GM23338 (cell line): ENCODE data around the gene CLGN. TPM values are rescaled to one million over a fixed set of nuclear protein-coding genes. Genes with fewer than 3 reads are reported as not detected.

Experiments used
- ATAC-seq: fragments of 200-7000 bp; cut with Tn5 transposase; 3 replicates; pipeline ENCODE4 v1.9.1; 2020
- DNase-seq: peaks from one replicate; pipeline ENCODE4 v3.0.0-alpha.2; 2015; ENCODE audit warnings: low spot score
- H2AFZ ChIP-seq: fragments of 200-600 bp; sonication (generic); 2 replicates; pipeline ENCODE4 v1.8.0; 2016; ENCODE audit warnings: antibody characterized with exemption, mild to moderate bottlenecking, moderate library complexity
- H3F3A ChIP-seq: fragments of 200-600 bp; sonication (generic); replicated peaks from 2 replicates; pipeline ENCODE4 v1.8.0; 2017; ENCODE audit warnings: antibody characterized with exemption, mixed run types, low read depth
- H3K27ac ChIP-seq: fragments of 200-600 bp; sonication (generic); 2 replicates; pipeline ENCODE4 v1.6.1; 2016; ENCODE audit warnings: low read depth
- H3K27me3 ChIP-seq: fragments of 200-600 bp; sonication (generic); 2 replicates; pipeline ENCODE4 v1.8.0; 2016; ENCODE audit warnings: mild to moderate bottlenecking, mixed run types, moderate library complexity; ENCODE audit not compliant: insufficient read depth
- H3K36me3 ChIP-seq: fragments of 200-600 bp; sonication (generic); 2 replicates; pipeline ENCODE4 v1.8.0; 2016; ENCODE audit warnings: mild to moderate bottlenecking; ENCODE audit not compliant: insufficient read depth
- H3K4me1 ChIP-seq: fragments of 200-600 bp; sonication (generic); 2 replicates; pipeline ENCODE4 v1.8.0; 2016; ENCODE audit warnings: mild to moderate bottlenecking, moderate library complexity; ENCODE audit not compliant: insufficient read depth
- H3K4me2 ChIP-seq: fragments of 200-600 bp; sonication (generic); 2 replicates; pipeline ENCODE4 v1.7.1; 2017; ENCODE audit warnings: mixed run types
- H3K4me3 ChIP-seq: fragments of 200-600 bp; sonication (generic); 2 replicates; pipeline ENCODE4 v1.6.1; 2016; ENCODE audit warnings: mixed run types
- H3K79me2 ChIP-seq: fragments of 200-600 bp; sonication (generic); replicated peaks from 2 replicates; pipeline ENCODE4 v1.8.0; 2017; ENCODE audit warnings: mild to moderate bottlenecking; ENCODE audit not compliant: insufficient read depth
- H3K9me2 ChIP-seq: fragments of 200-600 bp; sonication (generic); 2 replicates; pipeline ENCODE4 v1.8.0; 2017; ENCODE audit not compliant: insufficient read depth
- H4K20me1 ChIP-seq: fragments of 200-600 bp; sonication (generic); replicated peaks from 2 replicates; pipeline ENCODE4 v1.8.0; 2017; ENCODE audit warnings: mild to moderate bottlenecking; ENCODE audit not compliant: insufficient read depth
- H3K27ac Mint-ChIP-seq: 2 replicates; pipeline ENCODE4 v1.8.0; 2020; ENCODE audit warnings: inconsistent platforms, mild to moderate bottlenecking, moderate library complexity, mixed read lengths
- H3K27me3 Mint-ChIP-seq: 3 replicates; pipeline ENCODE4 v1.8.0; 2022; ENCODE audit warnings: low read depth, mild to moderate bottlenecking, moderate library complexity, mixed read lengths, inconsistent platforms; ENCODE audit not compliant: insufficient read depth, poor library complexity
- H3K36me3 Mint-ChIP-seq: 3 replicates; pipeline ENCODE4 v1.8.0; 2021; ENCODE audit warnings: low read depth, mild to moderate bottlenecking, inconsistent platforms, moderate library complexity, mixed read lengths
- H3K4me1 Mint-ChIP-seq: 3 replicates; pipeline ENCODE4 v1.8.0; 2020; ENCODE audit warnings: mild to moderate bottlenecking, inconsistent platforms, mixed read lengths
- H3K4me3 Mint-ChIP-seq: 3 replicates; pipeline ENCODE4 v1.8.0; 2021; ENCODE audit warnings: moderate library complexity, mild to moderate bottlenecking, inconsistent platforms, mixed read lengths
- H3K9me3 Mint-ChIP-seq: 3 replicates; pipeline ENCODE4 v1.8.0; 2020; ENCODE audit warnings: moderate library complexity, mild to moderate bottlenecking, inconsistent platforms, mixed read lengths
- CREB1 ChIP-seq: fragments of 250-450 bp; sonication (Bioruptor Pico); IDR thresholded peaks from 2 replicates; pipeline ENCODE4 v1.5.0; 2020; ENCODE audit warnings: low read depth, mild to moderate bottlenecking, moderate library complexity
- CTCF ChIP-seq, 2 experiments: fragments of 200-600 bp in 1 of 2; sonication (generic) in 1 of 2; conservative IDR thresholded peaks; 2 replicates each; pipeline versions ENCODE4 v1.5.1 to v1.6.1; 2016 to 2017; ENCODE audit warnings: antibody characterized with exemption in 2 of 2, low read depth in 2 of 2, mild to moderate bottlenecking in 2 of 2, moderate library complexity in 1 of 2
- ETS1 ChIP-seq: IDR thresholded peaks from 2 replicates; pipeline ENCODE4 v1.6.1; 2016; ENCODE audit warnings: antibody characterized with exemption
- EZH2 ChIP-seq: fragments of 200-600 bp; sonication (generic); IDR thresholded peaks from one replicate; pipeline ENCODE4 v1.8.0; 2017; ENCODE audit warnings: antibody characterized with exemption, mild to moderate bottlenecking, low read depth; ENCODE audit not compliant: unreplicated experiment
- EZH2phosphoT487 ChIP-seq: fragments of 200-600 bp; sonication (generic); IDR thresholded peaks from one replicate; pipeline ENCODE4 v1.8.1; 2018; ENCODE audit warnings: antibody characterized with exemption; ENCODE audit not compliant: unreplicated experiment
- JUNB ChIP-seq: IDR thresholded peaks from one replicate; pipeline ENCODE4 v1.6.1; 2016; ENCODE audit warnings: antibody characterized with exemption; ENCODE audit not compliant: unreplicated experiment
- NANOG ChIP-seq: IDR thresholded peaks from 2 replicates; pipeline ENCODE4 v1.6.1; 2016; ENCODE audit warnings: antibody characterized with exemption, borderline replicate concordance
- POLR2AphosphoS5 ChIP-seq: IDR thresholded peaks from 2 replicates; pipeline ENCODE4 v1.6.1; 2016; ENCODE audit warnings: antibody characterized with exemption, low read depth
- REST ChIP-seq: IDR thresholded peaks from one replicate; pipeline ENCODE4 v1.6.1; 2018; ENCODE audit warnings: antibody characterized with exemption; ENCODE audit not compliant: unreplicated experiment
- STAT1 ChIP-seq: IDR thresholded peaks from one replicate; pipeline ENCODE4 v1.6.1; 2016; ENCODE audit warnings: antibody characterized with exemption; ENCODE audit not compliant: unreplicated experiment
- ZNF114 ChIP-seq: fragments of 250-450 bp; sonication (Bioruptor Pico); IDR thresholded peaks from 2 replicates; pipeline ENCODE4 v1.5.0; 2020; ENCODE audit warnings: mild to moderate bottlenecking, moderate library complexity
- ZNF331 ChIP-seq: fragments of 250-450 bp; sonication (Bioruptor Pico); IDR thresholded peaks from 2 replicates; pipeline ENCODE4 v1.5.0; 2020; ENCODE audit warnings: low read depth, mild to moderate bottlenecking, moderate library complexity
- ZNF462 ChIP-seq: fragments of 250-450 bp; sonication (Bioruptor Pico); IDR thresholded peaks from 2 replicates; pipeline ENCODE4 v1.5.0; 2020; ENCODE audit warnings: mild to moderate bottlenecking, moderate library complexity
- polyA plus RNA-seq: library from polyadenylated mRNA; unstranded; fragments of >200 nt; fragmentation: Nextera tagmentation; extraction: Ambion mirVana; gene quantifications from 2 replicates; pipeline ENCODE4 v1.2.1, GENCODE V29; 2016
- total RNA-seq: library from RNA; depleted of rRNA; stranded (reverse); fragments of >200 nt; shearing (Covaris generic); gene quantifications from 2 replicates; pipeline ENCODE4 v1.2.3, GENCODE V29; 2014

The CLGN gene
- total and polyA plus RNA-seq, 2 experiments from 2014 or later: 4.0 to 5.2 TPM

- Mint-ChIP-seq H3K9me3 (no peaks in the 10 kb centered on the region), H3K36me3 (no peaks in the 10 kb centered on the region), H3K27me3 (no peaks in the 10 kb centered on the region), H3K27ac (no peak overlapping the region), H3K4me1 (peaks cover 9% of the 10 kb centered on the region; the same call in 2 of the 3 replicates), H3K4me3 (no peak overlapping the region)
- DNase-seq: no peak
- H3K36me3 ChIP-seq: no peaks in the 10 kb centered on the region
- H4K20me1 ChIP-seq: no peaks in the 10 kb centered on the region
- TF ChIP-seq ETS1: no peak
- TF ChIP-seq REST: no peak
- no peak for TF ChIP-seq JUNB
- TF ChIP-seq EZH2: no peak
- no peak for TF ChIP-seq ZNF114 (CRISPR knock-in tag)
- TF ChIP-seq STAT1: no peak
- TF ChIP-seq ZNF331 (CRISPR knock-in tag): no peak
- TF ChIP-seq POLR2AphosphoS5: no peak
- TF ChIP-seq ZNF462: no peak
- no peak for TF ChIP-seq CREB1
- no peak for TF ChIP-seq NANOG
- no peak for TF ChIP-seq CTCF (conservative IDR thresholded peaks at IDR 0.05; ENCODE audit: low read depth in 2 of 2)
- no peak for TF ChIP-seq EZH2phosphoT487
- no peak overlapping the region for H2AFZ ChIP-seq
- no peaks in the 10 kb centered on the region; the same call in 1 of the 2 replicates for H3K4me1 ChIP-seq
- no peaks in the 10 kb centered on the region for H3K27me3 ChIP-seq
- H3K27ac ChIP-seq: no peak overlapping the region
- no peak for ATAC-seq
- no peaks in the 10 kb centered on the region for H3F3A ChIP-seq
- no peaks in the 10 kb centered on the region for H3K79me2 ChIP-seq
- H3K9me2 ChIP-seq: no peaks in the 10 kb centered on the region
- no peak overlapping the region for H3K4me3 ChIP-seq
- no peak overlapping the region for H3K4me2 ChIP-seq
Measured at GRCh38 chr4:140423106-140423505, 4.3 kb downstream of the CLGN start.
